ENCODE results near the gene PAK6. TPM values are rescaled to one million over a fixed set of nuclear protein-coding genes. Genes with fewer than 3 reads are reported as not detected.

PAK6 gene
- polyA plus RNA-seq, 3 donors, result 0.03 TPM; not detected in 2

DNA sequence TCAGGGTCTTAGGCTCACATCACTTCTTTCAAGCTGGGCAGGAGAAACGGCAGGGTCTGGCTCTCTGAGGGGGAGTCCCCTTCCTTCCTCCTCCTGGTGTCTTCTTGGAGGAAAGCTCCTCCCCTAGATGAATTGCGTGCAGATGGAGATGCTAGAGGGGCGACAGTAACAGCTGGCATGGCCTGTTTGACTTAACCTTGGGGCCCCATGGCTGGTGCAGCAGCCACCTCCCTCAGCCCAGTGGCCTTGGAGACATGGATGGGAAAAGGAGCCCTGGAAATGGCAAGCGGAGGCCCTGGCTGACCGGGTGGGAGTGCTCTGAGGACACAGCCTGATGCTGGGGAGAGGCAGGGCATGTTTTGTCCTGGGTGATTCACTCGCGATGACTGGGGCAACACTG is 20.2 kb downstream of the PAK6 start:
- Mint-ChIP-seq H3K27ac (no peak overlapping the region), H3K27me3 (ENCODE audit: low read depth in 3 of 3) (peaks cover 6 to 13% (median 13%) of the 10 kb centered on the region in 3 donors), H3K9me3 (no peaks in the 10 kb centered on the region), H3K4me3 (no peak overlapping the region), H3K36me3 (peaks cover 0 to 2% of the 10 kb centered on the region in 2 donors), H3K4me1 (peaks cover 2% of the 10 kb centered on the region)
- intact Hi-C loops (cut with micrococcal nuclease), result no loop called here
- no peak overlapping the region for H3K4me3 ChIP-seq (replicated peaks in 1 of 3; ENCODE audit: low read depth in 2 of 3, low read length in 3 of 3)
- no peak overlapping the region for H2AFZ ChIP-seq (ENCODE audit: insufficient read depth, low read depth, low read length, poor library complexity, severe bottlenecking)
- no peaks in the 10 kb centered on the region for H3K36me3 ChIP-seq (replicated peaks in 1 of 2; ENCODE audit: control insufficient read depth in 1 of 2, insufficient read depth in 2 of 2, low read length in 2 of 2)
- 57% methylated on average over 3 of the region's 7 CpGs for WGBS (ENCODE audit: insufficient coverage)
- no peak overlapping the region for H3K27ac ChIP-seq (ENCODE audit: low read depth in 1 of 2, low read length in 2 of 2)
- no peak for DNase-seq
- no peaks in the 10 kb centered on the region for H3K4me1 ChIP-seq (ENCODE audit: control insufficient read depth in 1 of 2, insufficient read depth in 2 of 2, low read length in 2 of 2)
- no peaks in the 10 kb centered on the region for H3K9me3 ChIP-seq (replicated peaks in 1 of 2; ENCODE audit: control insufficient read depth in 1 of 2, insufficient read depth in 1 of 2, low read length in 2 of 2)
- no peaks in the 10 kb centered on the region for H3K79me2 ChIP-seq (ENCODE audit: insufficient read depth, low read length)
- no peak overlapping the region for H3K9ac ChIP-seq (ENCODE audit: insufficient read depth, low read length, poor library complexity, severe bottlenecking)
- TF ChIP-seq CTCF (IDR thresholded peaks at IDR 0.05), result no peak
- H3K27me3 ChIP-seq (ENCODE audit: control insufficient read depth in 2 of 2, insufficient read depth in 2 of 2, low read length in 2 of 2), result peaks cover 1 to 2% of the 10 kb centered on the region in 2 donors
- H4K20me1 ChIP-seq (ENCODE audit: insufficient read depth, low read length), result no peaks in the 10 kb centered on the region
- H3K4me2 ChIP-seq (replicated peaks; ENCODE audit: extremely low read depth, low read length, poor library complexity, severe bottlenecking), result no peak overlapping the region

DNA sequence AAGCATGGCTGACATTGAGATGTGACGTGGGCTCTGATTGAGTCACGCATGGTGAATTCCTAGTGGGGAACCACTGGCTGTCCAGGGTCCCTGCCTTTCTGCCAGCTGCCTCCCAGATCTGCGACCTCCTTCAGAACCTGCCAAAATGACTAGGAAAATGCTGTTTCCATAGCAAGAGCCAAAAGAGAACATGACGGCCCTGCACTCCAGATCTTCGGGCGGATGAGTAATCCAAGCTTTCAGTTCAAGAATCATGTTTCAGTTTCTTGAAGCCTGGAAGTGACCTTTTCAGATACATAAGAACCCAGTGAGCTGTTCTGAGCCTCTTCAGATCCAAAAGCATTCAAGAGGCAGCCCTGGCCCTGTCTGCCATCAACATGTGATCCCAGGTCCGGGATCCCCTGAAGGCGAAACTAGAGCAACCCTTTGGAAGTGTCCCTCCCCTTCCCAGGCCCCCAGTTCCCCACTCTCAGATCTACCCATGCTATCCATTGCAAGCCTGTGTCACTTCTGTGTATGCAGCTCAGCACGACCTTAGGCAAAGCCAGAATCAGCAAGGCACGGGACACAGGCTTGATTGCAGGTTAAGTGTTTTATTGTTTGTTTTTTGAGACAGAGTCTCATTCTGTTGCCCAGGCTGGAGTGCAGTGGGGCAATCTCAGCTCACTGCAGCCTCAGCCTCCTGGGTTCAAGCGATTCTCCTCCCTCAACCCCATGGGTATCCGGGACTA is 24.3 kb downstream of the PAK6 start:
- H3K9me3 Mint-ChIP-seq, result no peaks in the 10 kb centered on the region
- Histone ChIP-seq H3K4me3 (replicated peaks in 1 of 3; ENCODE audit: low read depth in 2 of 3, low read length in 3 of 3) (no peak overlapping the region), H3K27ac (ENCODE audit: low read depth in 1 of 2, low read length in 2 of 2) (no peak overlapping the region), H3K4me2 (replicated peaks; ENCODE audit: extremely low read depth, low read length, poor library complexity, severe bottlenecking) (no peak overlapping the region), H3K36me3 (replicated peaks in 1 of 2; ENCODE audit: control insufficient read depth in 1 of 2, insufficient read depth in 2 of 2, low read length in 2 of 2) (no peaks in the 10 kb centered on the region), H3K4me1 (ENCODE audit: control insufficient read depth in 1 of 2, insufficient read depth in 2 of 2, low read length in 2 of 2) (no peaks in the 10 kb centered on the region), H3K9ac (ENCODE audit: insufficient read depth, low read length, poor library complexity, severe bottlenecking) (no peak overlapping the region), H3K79me2 (ENCODE audit: insufficient read depth, low read length) (no peaks in the 10 kb centered on the region), H4K20me1 (ENCODE audit: insufficient read depth, low read length) (no peaks in the 10 kb centered on the region), H3K27me3 (ENCODE audit: control insufficient read depth in 2 of 2, insufficient read depth in 2 of 2, low read length in 2 of 2) (no peaks in the 10 kb centered on the region), H2AFZ (ENCODE audit: insufficient read depth, low read depth, low read length, poor library complexity, severe bottlenecking) (no peak overlapping the region), H3K9me3 (replicated peaks in 1 of 2; ENCODE audit: control insufficient read depth in 1 of 2, insufficient read depth in 1 of 2, low read length in 2 of 2) (no peaks in the 10 kb centered on the region)
- 91% methylated on average over 10 of the region's 12 CpGs for WGBS (ENCODE audit: insufficient coverage)
- H3K36me3 Mint-ChIP-seq, result no peaks in the 10 kb centered on the region
- intact Hi-C loops (cut with micrococcal nuclease), result no loop called here
- H3K27ac Mint-ChIP-seq, result no peak overlapping the region
- H3K4me3 Mint-ChIP-seq, result no peak overlapping the region
- H3K4me1 Mint-ChIP-seq, result peaks cover 6% of the 10 kb centered on the region
- no peak for TF ChIP-seq CTCF (IDR thresholded peaks at IDR 0.05)
- DNase-seq, result no peak
- peaks cover 0 to 13% (median 7%) of the 10 kb centered on the region in 3 donors for H3K27me3 Mint-ChIP-seq (ENCODE audit: low read depth in 3 of 3)
